T-helper 1 cell (primary cell): ENCODE measurements around the gene C2.
A peak's percentile ranks its signal among the peaks of the same experiment; 100 is the strongest.
"Not testable (repeated sequence)": the region's sequence is repeated elsewhere in the genome, so short reads cannot be mapped to it uniquely, and the experiment has no call there.

ENCODE experiments used
- DNase-seq, 5 donors: peaks; one replicate each; pipeline ENCODE4 v3.0.0-alpha.2; 2012 to 2020

Gene C2

GRCh38 chr6:31927863-31928671 lies 550 bp downstream of the C2 start:
- DNase-seq: no peak

GRCh38 chr6:31928672-31928939 lies 1.1 kb downstream of the C2 start:
- no peak for DNase-seq

- no peak for DNase-seq
Measured at GRCh38 chr6:31930962-31931361, 3.4 kb downstream of the C2 start.

- DNase-seq: not testable (repeated sequence)
Measured at GRCh38 chr6:31932137-31932536, 4.6 kb downstream of the C2 start.

- no peak for DNase-seq
Measured at GRCh38 chr6:31933537-31933936, 6.0 kb downstream of the C2 start.

GRCh38 chr6:31935021-31935420 lies 7.5 kb downstream of the C2 start:
- DNase-seq: no peak

- DNase-seq: no peak
Measured at GRCh38 chr6:31935823-31936222, 8.3 kb downstream of the C2 start.

GRCh38 chr6:31940256-31940664 lies 12.7 kb downstream of the C2 start:
- no peak for DNase-seq

- no peak for DNase-seq
Measured at GRCh38 chr6:31943742-31944141, 16.2 kb downstream of the C2 start.

GRCh38 chr6:31945154-31945506 lies 17.6 kb downstream of the C2 start:
- no peak for DNase-seq

- DNase-seq: no peak
Measured at GRCh38 chr6:31945507-31946369, 18.2 kb downstream of the C2 start, which contains the start of gene CFB. CFB (plus strand) TSS chr6:31946095; CDS start chr6:31946222, 127 bp downstream.

- no peak for DNase-seq
Measured at GRCh38 chr6:31946370-31946885, 18.9 kb downstream of the C2 start.

GRCh38 chr6:31947070-31947675 lies 19.7 kb downstream of the C2 start:
- no peak for DNase-seq

GRCh38 chr6:31947864-31948263 lies 20.3 kb downstream of the C2 start:
- DNase-seq: no peak

- DNase-seq: no peak
Measured at GRCh38 chr6:31948306-31948705, 20.8 kb downstream of the C2 start.

GRCh38 chr6:31948753-31949413 lies 21.4 kb downstream of the C2 start:
- no peak for DNase-seq

GRCh38 chr6:31949926-31950548 lies 22.5 kb downstream of the C2 start:
- no peak for DNase-seq

- peak in 1 of 5 donors; percentile 30 for DNase-seq
Measured at GRCh38 chr6:31952140-31952805, 24.8 kb downstream of the C2 start.

- DNase-seq: no peak
Measured at GRCh38 chr6:31952890-31953289, 25.4 kb downstream of the C2 start.

GRCh38 chr6:31954511-31954910 lies 27.0 kb downstream of the C2 start:
- no peak for DNase-seq

GRCh38 chr6:31956796-31957195 lies 29.3 kb downstream of the C2 start:
- DNase-seq: no peak

- no peak for DNase-seq
Measured at GRCh38 chr6:31958412-31958740, 30.9 kb downstream of the C2 start.
